GM18867 (cell line): ENCODE data around the gene ZNF660.
A peak's percentile ranks its signal among the peaks of the same experiment; 100 is the strongest.

Source experiments
- ATAC-seq: cut with Tn5 transposase; IDR thresholded peaks from one replicate; pipeline ENCODE4 v1.9.1; 2021; ENCODE audit warnings: mild to moderate bottlenecking, moderate library complexity; ENCODE audit not compliant: unreplicated experiment

Gene ZNF660

GRCh38 chr3:44628716-44629115 lies 44.0 kb downstream of the ZNF660 start:
- ATAC-seq: no peak

GRCh38 chr3:44632193-44632592 lies 47.4 kb downstream of the ZNF660 start:
- no peak for ATAC-seq

GRCh38 chr3:44642337-44642736 lies 57.6 kb downstream of the ZNF660 start:
- ATAC-seq: no peak

- ATAC-seq: no peak
These were observed 58.3 kb downstream of the ZNF660 start for GRCh38 chr3:44643024-44643423.

- ATAC-seq: no peak
These were observed 63.0 kb downstream of the ZNF660 start for GRCh38 chr3:44647771-44648170.

GRCh38 chr3:44648564-44649229 lies 63.9 kb downstream of the ZNF660 start, which contains the start of gene ZNF35:
Gene ZNF35 (plus strand): TSS chr3:44648732. CDS start chr3:44651068, 2,336 bp downstream.
- ATAC-seq: peak; percentile 99
